IPS-20b (cell line): ENCODE results near the gene FHIT.
"Not testable (repeated sequence)": the region's sequence is repeated elsewhere in the genome, so short reads cannot be mapped to it uniquely, and the experiment has no call there.

Experiments used
- H3K27ac ChIP-seq: one replicate; pipeline ENCODE4 v1.5.1; 2013; ENCODE audit warnings: low read length
- H3K27me3 ChIP-seq: 2 replicates; pipeline ENCODE4 v1.6.1; 2013; ENCODE audit warnings: mild to moderate bottlenecking, low read length, inconsistent platforms; ENCODE audit not compliant: insufficient read depth
- H3K36me3 ChIP-seq: 2 replicates; pipeline ENCODE4 v1.6.1; 2013; ENCODE audit warnings: low read depth, mild to moderate bottlenecking, inconsistent platforms, low read length, moderate library complexity; ENCODE audit not compliant: insufficient read depth
- H3K4me1 ChIP-seq: 2 replicates; pipeline ENCODE4 v1.6.1; 2013; ENCODE audit warnings: mild to moderate bottlenecking, control low read depth, inconsistent platforms, low read length, moderate library complexity; ENCODE audit not compliant: insufficient read depth
- H3K4me3 ChIP-seq: 2 replicates; pipeline ENCODE4 v1.5.1; 2013; ENCODE audit warnings: mild to moderate bottlenecking, low read length, inconsistent platforms
- H3K9ac ChIP-seq: 2 replicates; pipeline ENCODE4 v1.6.1; 2013; ENCODE audit warnings: low read depth, mild to moderate bottlenecking, inconsistent platforms, low read length, moderate library complexity
- H3K9me3 ChIP-seq: 2 replicates; pipeline ENCODE4 v1.6.1; 2013; ENCODE audit warnings: mild to moderate bottlenecking, low read depth, low read length, inconsistent platforms; ENCODE audit not compliant: insufficient read depth

Gene FHIT

GRCh38 chr3:59938828-59939227 lies 1312.4 kb downstream of the FHIT start:
- H3K27ac ChIP-seq: no peak overlapping the region
- no peaks in the 10 kb centered on the region for H3K4me1 ChIP-seq
- H3K4me3 ChIP-seq: no peak overlapping the region
- H3K9ac ChIP-seq: no peak overlapping the region
- no peaks in the 10 kb centered on the region for H3K36me3 ChIP-seq
- H3K9me3 ChIP-seq: no peaks in the 10 kb centered on the region
- no peaks in the 10 kb centered on the region for H3K27me3 ChIP-seq

- Histone ChIP-seq H3K9me3 (no peaks in the 10 kb centered on the region), H3K4me1 (no peaks in the 10 kb centered on the region), H3K36me3 (no peaks in the 10 kb centered on the region), H3K27me3 (no peaks in the 10 kb centered on the region), H3K4me3 (no peak overlapping the region), H3K9ac (no peak overlapping the region), H3K27ac (no peak overlapping the region)
These were observed 1314.1 kb downstream of the FHIT start for GRCh38 chr3:59937201-59937600.

- Histone ChIP-seq H3K9me3 (no peaks in the 10 kb centered on the region), H3K27me3 (no peaks in the 10 kb centered on the region), H3K27ac (no peak overlapping the region), H3K4me1 (no peaks in the 10 kb centered on the region), H3K4me3 (no peak overlapping the region), H3K36me3 (no peaks in the 10 kb centered on the region), H3K9ac (no peak overlapping the region)
These were observed 1314.8 kb downstream of the FHIT start for GRCh38 chr3:59936472-59936871.

- Histone ChIP-seq H3K4me3 (no peak overlapping the region), H3K9ac (no peak overlapping the region), H3K27ac (no peak overlapping the region), H3K36me3 (no peaks in the 10 kb centered on the region), H3K4me1 (no peaks in the 10 kb centered on the region), H3K27me3 (no peaks in the 10 kb centered on the region), H3K9me3 (no peaks in the 10 kb centered on the region)
These were observed 1316.2 kb downstream of the FHIT start for GRCh38 chr3:59935025-59935424.

GRCh38 chr3:59934560-59934959 lies 1316.7 kb downstream of the FHIT start:
- H3K4me3 ChIP-seq, H3K9ac ChIP-seq, H3K9me3 ChIP-seq, H3K27ac ChIP-seq, H3K27me3 ChIP-seq, H3K4me1 ChIP-seq, H3K36me3 ChIP-seq: not testable (repeated sequence)

GRCh38 chr3:59930170-59930569 lies 1321.1 kb downstream of the FHIT start:
- H3K4me3 ChIP-seq: no peak overlapping the region
- H3K27ac ChIP-seq: no peak overlapping the region
- no peaks in the 10 kb centered on the region for H3K27me3 ChIP-seq
- H3K9me3 ChIP-seq: no peaks in the 10 kb centered on the region
- H3K4me1 ChIP-seq: no peaks in the 10 kb centered on the region
- H3K9ac ChIP-seq: no peak overlapping the region
- H3K36me3 ChIP-seq: no peaks in the 10 kb centered on the region

- Histone ChIP-seq H3K27ac (no peak overlapping the region), H3K9me3 (no peaks in the 10 kb centered on the region), H3K9ac (no peak overlapping the region), H3K36me3 (no peaks in the 10 kb centered on the region), H3K27me3 (no peaks in the 10 kb centered on the region), H3K4me1 (no peaks in the 10 kb centered on the region), H3K4me3 (no peak overlapping the region)
These were observed 1324.2 kb downstream of the FHIT start for GRCh38 chr3:59927056-59927455.

GRCh38 chr3:59925946-59926345 lies 1325.3 kb downstream of the FHIT start:
- H3K27me3 ChIP-seq: no peaks in the 10 kb centered on the region
- H3K4me1 ChIP-seq: no peaks in the 10 kb centered on the region
- H3K36me3 ChIP-seq: no peaks in the 10 kb centered on the region
- no peaks in the 10 kb centered on the region for H3K9me3 ChIP-seq
- no peak overlapping the region for H3K4me3 ChIP-seq
- H3K9ac ChIP-seq: no peak overlapping the region
- no peak overlapping the region for H3K27ac ChIP-seq

GRCh38 chr3:59922192-59922591 lies 1329.1 kb downstream of the FHIT start:
- no peaks in the 10 kb centered on the region for H3K4me1 ChIP-seq
- no peaks in the 10 kb centered on the region for H3K9me3 ChIP-seq
- H3K27me3 ChIP-seq: no peaks in the 10 kb centered on the region
- no peak overlapping the region for H3K9ac ChIP-seq
- H3K27ac ChIP-seq: no peak overlapping the region
- no peak overlapping the region for H3K4me3 ChIP-seq
- H3K36me3 ChIP-seq: no peaks in the 10 kb centered on the region

GRCh38 chr3:59920822-59921221 lies 1330.4 kb downstream of the FHIT start:
- H3K27me3 ChIP-seq: no peaks in the 10 kb centered on the region
- H3K9me3 ChIP-seq: no peaks in the 10 kb centered on the region
- H3K4me1 ChIP-seq: no peaks in the 10 kb centered on the region
- no peak overlapping the region for H3K27ac ChIP-seq
- H3K9ac ChIP-seq: no peak overlapping the region
- no peaks in the 10 kb centered on the region for H3K36me3 ChIP-seq
- no peak overlapping the region for H3K4me3 ChIP-seq

- no peak overlapping the region for H3K4me3 ChIP-seq
- no peak overlapping the region for H3K27ac ChIP-seq
- no peaks in the 10 kb centered on the region for H3K4me1 ChIP-seq
- no peaks in the 10 kb centered on the region for H3K36me3 ChIP-seq
- no peaks in the 10 kb centered on the region for H3K9me3 ChIP-seq
- no peak overlapping the region for H3K9ac ChIP-seq
- H3K27me3 ChIP-seq: no peaks in the 10 kb centered on the region
These were observed 1331.7 kb downstream of the FHIT start for GRCh38 chr3:59919586-59919985.

GRCh38 chr3:59914251-59914650 lies 1337.0 kb downstream of the FHIT start:
- H3K9ac ChIP-seq: no peak overlapping the region
- H3K27me3 ChIP-seq: no peaks in the 10 kb centered on the region
- no peaks in the 10 kb centered on the region for H3K4me1 ChIP-seq
- no peak overlapping the region for H3K4me3 ChIP-seq
- no peak overlapping the region for H3K27ac ChIP-seq
- no peaks in the 10 kb centered on the region for H3K9me3 ChIP-seq
- no peaks in the 10 kb centered on the region for H3K36me3 ChIP-seq

GRCh38 chr3:59913645-59914044 lies 1337.6 kb downstream of the FHIT start:
- no peaks in the 10 kb centered on the region for H3K36me3 ChIP-seq
- H3K4me1 ChIP-seq: no peaks in the 10 kb centered on the region
- H3K9me3 ChIP-seq: no peaks in the 10 kb centered on the region
- no peak overlapping the region for H3K27ac ChIP-seq
- H3K27me3 ChIP-seq: no peaks in the 10 kb centered on the region
- H3K4me3 ChIP-seq: no peak overlapping the region
- H3K9ac ChIP-seq: no peak overlapping the region
